Occipital lobe (tissue), 2 donors: ENCODE measurements around the gene SAMD10. TPM values are rescaled to one million over a fixed set of nuclear protein-coding genes. Genes with fewer than 3 reads are reported as not detected.
A peak's percentile ranks its signal among the peaks of the same experiment; 100 is the strongest.
"Not testable (repeated sequence)": the region's sequence is repeated elsewhere in the genome, so short reads cannot be mapped to it uniquely, and the experiment has no call there.

Experiments used
- DNase-seq: peaks from one replicate; lab custom pipeline; 2025; lab: John Stamatoyannopoulos, UW
- total RNA-seq: library from RNA; depleted of rRNA; stranded (reverse); fragments of >200 nt; gene quantifications from one replicate; pipeline ENCODE4 v1.2.3, GENCODE V29; 2014

Gene SAMD10
- total RNA-seq, 1 donor from 2014 or later: 6.4 TPM

- peak; percentile 35 for DNase-seq
Observed at GRCh38 chr20:63969838-63970713, 9.4 kb downstream of the SAMD10 start, which contains the start of gene ZNF512B. ZNF512B (minus strand) TSS chr20:63969930; CDS start chr20:63967950, 1,980 bp downstream.

DNA sequence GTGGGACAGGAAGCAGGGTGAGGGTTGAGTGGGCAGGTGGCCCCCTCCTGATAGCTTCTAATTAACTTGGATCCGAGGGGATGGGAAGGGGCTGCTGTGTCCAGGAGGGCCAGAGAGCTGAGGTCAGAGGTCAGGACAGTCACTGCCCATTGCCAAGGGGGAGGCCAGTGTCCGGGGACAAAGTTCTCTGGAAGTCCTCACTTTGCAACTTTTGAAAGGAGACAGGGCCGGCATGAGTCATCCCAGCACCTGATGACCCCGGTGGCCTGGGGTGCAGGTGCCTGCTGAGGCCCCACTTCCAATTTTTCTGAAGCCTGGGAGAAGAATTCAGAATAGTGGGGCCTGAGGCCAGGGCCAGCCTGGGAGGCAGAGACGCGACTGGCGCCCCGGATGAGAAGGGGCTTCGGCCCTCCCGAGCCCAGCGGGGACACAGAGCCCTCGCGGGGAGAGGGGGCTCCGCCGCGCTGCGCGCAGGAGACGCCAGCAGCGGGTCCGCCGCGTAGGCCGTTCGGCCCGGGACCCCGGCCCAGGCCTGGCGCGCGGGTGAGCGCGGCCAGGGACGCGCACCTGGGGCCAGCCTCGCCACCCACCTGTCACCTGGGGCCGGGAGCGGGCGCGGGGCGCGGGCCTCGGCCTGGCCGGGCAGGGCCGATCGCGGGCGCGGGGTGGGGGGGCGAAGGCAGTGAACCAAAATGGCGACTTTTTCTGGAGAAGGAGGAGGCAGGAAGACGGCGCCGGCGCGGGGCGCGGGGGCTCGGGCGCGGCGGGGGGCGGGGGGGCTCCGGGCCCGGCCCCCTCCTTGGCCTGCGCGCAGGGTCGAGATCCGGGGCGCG, 10.3 kb downstream of the SAMD10 start:
- no peak for DNase-seq

DNA sequence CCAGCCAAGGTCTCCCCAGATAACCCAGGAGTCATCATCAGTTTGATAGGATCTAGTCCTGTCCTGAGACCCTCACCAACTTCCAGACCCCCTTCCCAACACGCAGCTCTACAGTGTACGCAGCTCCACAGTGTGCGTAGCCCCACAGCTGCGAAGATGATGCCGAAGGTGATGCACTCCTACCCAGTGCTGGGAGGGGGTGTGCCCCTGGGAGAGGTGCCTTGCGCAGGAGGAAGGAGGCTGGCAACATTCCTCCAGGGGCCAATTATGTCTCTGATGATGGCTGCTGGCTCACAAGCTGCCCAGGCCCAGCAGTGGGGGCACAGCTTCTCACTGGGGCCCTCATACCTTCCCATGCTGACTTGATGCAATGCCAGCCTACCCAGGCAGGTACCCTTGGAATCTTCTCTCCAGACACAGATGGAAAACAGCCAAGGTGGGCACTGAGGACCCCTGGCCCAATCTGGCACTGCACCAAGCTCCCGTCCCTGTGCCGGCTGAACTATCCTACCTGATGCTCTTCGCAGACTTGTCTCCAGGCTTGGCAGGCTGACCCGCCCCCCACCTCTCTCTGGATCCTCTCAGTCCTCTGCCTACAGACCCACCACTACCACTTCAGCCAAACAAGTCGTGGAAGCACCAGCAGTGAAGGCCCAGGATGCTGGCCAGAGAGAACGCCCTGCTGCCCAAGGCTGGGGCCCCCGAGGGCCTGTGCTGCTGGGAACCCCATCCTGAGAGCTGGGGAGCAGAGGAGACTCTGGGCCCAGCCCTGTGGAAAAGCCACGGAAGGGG, 11.1 kb downstream of the SAMD10 start:
- no peak for DNase-seq

DNA sequence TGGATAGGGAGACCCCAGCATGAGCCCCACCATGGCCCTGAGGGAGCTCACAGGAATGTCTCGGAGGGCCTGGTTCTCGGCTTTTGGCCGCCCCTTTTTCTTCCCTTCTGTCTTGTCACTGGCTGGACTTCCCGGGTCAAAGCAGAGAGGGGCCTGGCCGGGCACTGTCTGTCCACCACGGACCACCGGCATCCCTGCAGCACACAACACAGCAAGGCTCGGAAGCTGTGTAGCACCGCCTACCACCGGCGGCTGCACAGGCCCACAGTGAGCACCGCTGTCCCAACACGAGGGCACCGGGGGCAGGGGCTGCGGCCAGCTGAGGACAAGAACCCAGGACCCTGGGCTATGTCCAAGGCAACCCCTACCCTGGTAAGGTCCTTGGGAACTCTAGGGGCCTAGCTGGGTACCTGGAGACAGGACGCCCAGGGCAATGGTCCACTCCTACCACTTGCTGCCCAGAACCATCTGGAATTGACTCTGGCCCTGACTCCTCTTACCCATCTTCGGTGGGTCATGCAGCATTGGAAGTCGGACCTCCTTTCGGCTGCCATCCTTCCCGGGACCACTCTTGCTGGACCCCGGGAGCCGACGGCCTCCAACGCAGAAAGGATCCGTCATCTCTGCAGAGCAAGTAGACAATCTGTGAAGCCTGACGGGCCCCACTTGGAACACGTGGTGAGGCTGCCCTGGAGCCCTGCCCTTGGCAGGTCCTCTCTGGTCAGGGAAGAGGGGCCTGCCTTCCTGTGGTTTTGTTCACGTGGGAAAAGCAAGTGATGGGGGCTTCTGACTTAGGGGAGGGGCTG, 11.9 kb downstream of the SAMD10 start:
- no peak for DNase-seq

- no peak for DNase-seq
Observed at GRCh38 chr20:63966944-63967322, 12.5 kb downstream of the SAMD10 start.

DNA sequence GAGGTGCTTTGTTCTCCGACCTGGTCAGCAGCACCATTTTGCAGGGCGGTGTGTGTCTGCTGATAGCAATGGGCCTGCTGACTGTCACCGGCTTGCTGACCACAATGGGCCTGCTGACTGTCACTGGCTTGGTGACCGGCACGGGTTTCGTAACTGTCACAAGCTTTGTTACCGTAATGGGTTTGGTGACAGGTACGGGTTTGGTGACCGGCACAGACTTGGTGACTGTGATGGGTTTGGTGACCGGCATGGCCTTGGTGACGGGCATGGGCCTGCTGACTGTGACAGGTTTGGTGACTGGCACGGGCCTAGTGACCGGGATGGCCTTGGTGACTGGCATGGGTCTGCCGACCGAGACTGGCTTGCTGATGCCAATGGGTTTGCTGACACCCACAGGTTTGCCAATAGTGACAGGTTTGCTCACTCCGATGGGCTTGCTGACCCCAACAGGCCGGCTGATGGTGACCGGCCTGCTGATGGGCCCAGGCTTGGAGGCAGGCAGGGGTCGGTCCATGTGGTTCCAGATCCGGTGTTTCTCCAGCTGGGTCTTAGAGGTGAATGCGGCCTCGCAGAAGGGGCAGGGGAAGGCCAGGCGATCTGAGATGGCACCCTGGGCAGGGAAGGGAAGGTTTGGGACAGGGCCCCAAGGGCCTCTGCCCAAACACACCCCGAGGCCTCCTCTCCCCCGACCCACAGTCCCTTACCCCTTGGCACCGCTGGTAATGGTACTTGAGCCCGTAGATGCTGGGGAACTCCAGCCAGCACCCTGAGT, 13.1 kb downstream of the SAMD10 start:
- no peak for DNase-seq

DNA sequence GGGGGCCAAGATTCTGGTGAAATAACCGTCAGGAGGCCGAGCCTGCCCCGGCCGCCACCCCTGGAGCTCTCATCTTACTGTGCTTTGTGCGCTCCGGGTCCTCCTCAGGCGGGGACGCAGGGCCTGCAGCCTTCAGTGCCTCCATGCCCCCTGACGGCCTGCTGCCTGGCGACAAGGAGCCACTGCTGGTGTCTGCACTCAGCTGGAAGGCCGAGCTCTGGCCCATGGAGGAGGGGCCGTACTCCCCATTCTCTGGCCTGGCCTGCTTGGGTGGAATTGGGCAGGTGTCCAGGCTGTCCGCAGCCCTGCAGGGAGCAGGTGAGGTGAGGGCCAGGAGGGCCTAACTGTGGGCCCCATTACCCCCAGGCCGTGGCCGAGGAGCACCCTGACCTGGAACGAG, 15.0 kb downstream of the SAMD10 start:
- DNase-seq: no peak

GRCh38 chr20:63963784-63964301, 15.6 kb downstream of the SAMD10 start:
- no peak for DNase-seq

DNA sequence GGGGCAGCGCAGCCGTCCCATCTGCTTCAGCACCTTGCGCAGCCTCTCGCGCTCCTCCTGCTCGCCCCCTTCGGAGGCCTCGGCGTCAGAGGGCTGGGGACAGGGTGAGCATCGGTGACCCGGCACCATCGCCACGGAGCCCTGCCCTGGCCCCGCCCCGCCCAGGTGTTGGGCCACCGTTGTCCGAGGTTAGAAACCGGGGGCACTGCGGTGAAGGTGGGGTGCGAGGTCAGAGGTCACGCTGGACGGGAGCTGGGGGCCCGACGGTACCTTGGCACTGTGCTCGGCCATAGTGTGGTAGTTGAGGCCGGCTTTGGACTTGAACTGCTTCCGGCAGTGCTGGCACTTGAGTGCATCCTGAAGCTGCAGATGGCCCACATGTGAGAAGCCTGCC, 16.1 kb downstream of the SAMD10 start:
- DNase-seq: no peak

- no peak for DNase-seq
Observed at GRCh38 chr20:63962426-63963347, 16.8 kb downstream of the SAMD10 start.

DNA sequence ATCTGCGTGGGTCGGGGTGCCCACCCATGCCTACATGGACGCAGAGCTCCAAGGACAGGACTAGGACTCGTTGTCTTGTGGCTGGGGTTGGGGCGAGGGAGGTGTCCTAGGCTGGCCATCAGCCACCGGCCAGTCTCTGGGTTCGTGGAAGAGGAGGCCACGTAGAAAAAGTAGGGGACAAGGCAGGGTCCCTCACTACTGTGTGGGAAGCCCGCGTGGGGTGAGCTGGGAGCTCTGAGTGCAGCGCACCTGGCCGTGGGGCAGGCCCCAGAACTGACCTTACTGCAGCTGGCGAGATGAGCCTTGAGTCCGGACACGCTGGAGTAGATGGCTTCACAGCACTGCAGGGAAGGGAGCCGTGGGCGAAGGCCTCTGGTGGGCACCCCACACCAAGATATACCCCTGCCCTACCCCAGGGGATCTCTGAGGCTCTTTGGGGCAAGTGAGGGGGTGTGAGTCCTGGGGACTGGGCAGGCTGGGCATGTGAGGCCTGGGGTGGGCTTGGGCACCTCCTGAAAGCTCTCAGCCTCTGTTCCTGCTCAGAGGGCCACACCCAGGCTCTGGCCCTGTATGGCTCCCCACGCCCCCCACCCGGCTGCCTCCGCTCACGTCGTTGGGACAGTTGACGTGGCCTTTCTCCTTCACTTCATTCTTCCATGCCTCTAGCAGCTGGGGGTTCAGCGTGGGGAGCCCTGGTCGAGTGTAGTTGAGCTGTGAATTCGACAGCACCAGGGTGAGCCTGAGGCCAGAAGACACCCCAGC, 17.6 kb downstream of the SAMD10 start:
- DNase-seq: no peak

- DNase-seq: not testable (repeated sequence)
Observed at GRCh38 chr20:63960654-63961621, 18.5 kb downstream of the SAMD10 start.

GRCh38 chr20:63959699-63960075, 19.8 kb downstream of the SAMD10 start:
- DNase-seq: no peak

DNA sequence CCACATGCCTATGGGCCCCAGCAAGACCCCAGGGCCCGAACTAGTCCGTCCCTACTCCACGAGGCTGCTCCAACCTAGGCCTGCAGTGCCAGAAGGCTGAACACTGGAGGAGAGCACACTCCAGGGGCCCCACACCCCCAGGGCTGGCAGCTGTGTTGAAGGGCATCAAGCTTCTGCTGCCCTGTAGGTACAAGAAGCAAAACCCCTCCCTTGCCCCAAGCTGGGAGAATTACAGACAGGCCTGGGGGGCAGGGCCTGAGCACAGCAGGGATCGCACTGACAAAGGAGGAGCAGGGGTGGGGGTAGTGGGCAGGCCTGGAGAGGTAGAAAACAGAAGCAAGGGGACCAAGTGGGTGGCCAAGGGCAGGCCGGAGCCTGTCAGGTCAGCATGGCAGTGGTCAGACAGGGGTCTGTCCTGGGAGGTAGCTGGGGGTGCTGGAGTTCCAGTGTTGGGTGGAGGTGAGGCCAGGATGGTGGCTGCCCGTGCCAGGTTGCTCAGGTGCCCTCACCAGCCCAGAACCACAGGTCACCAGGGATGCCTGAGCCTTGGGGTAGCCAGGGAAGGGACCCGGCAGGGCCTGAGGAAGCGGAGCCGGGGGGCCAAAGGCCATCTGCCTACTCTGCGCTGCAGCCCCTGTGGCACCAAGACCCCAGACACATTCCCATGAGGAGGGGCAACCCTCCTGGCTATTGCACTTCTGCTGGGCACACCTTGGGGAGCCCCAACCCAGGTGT, 20.3 kb downstream of the SAMD10 start:
- DNase-seq: no peak

- DNase-seq: no peak
Observed at GRCh38 chr20:63958471-63958870, 21.0 kb downstream of the SAMD10 start.
